HUDEP-2 (cell line): ENCODE results near the gene BAAT.
"Not testable (repeated sequence)": the region's sequence is repeated elsewhere in the genome, so short reads cannot be mapped to it uniquely, and the experiment has no call there.

ENCODE experiments used
- DNase-seq, 76 experiments: peaks; one replicate each; lab custom pipeline; 2025; ENCODE audit not compliant: unreplicated experiment in 76 of 76; lab: John Stamatoyannopoulos, UW

The BAAT gene

GRCh38 chr9:101384873-101385536, at the start of gene BAAT:
Gene BAAT (minus strand): TSS chr9:101385006. CDS start chr9:101371404, 13,602 bp downstream.
- DNase-seq, result not testable (repeated sequence)

- no peak for DNase-seq
Observed at GRCh38 chr9:101433229-101433628, 48.4 kb upstream of the BAAT start.

GRCh38 chr9:101432740-101433139, 47.9 kb upstream of the BAAT start:
- DNase-seq, result no peak

- DNase-seq, result no peak
Observed at GRCh38 chr9:101432171-101432570, 47.4 kb upstream of the BAAT start.

- DNase-seq, result no peak
Observed at GRCh38 chr9:101429736-101430135, 44.9 kb upstream of the BAAT start.

GRCh38 chr9:101428909-101429308, 44.1 kb upstream of the BAAT start:
- no peak for DNase-seq

GRCh38 chr9:101427957-101428655, 43.3 kb upstream of the BAAT start:
- no peak for DNase-seq

- DNase-seq, result no peak
Observed at GRCh38 chr9:101427358-101427757, 42.6 kb upstream of the BAAT start.

GRCh38 chr9:101421653-101422065, 36.9 kb upstream of the BAAT start:
- no peak for DNase-seq

GRCh38 chr9:101419863-101420262, 35.1 kb upstream of the BAAT start:
- DNase-seq, result no peak

GRCh38 chr9:101418518-101419430, 34.0 kb upstream of the BAAT start:
- DNase-seq, result no peak

- DNase-seq, result no peak
Observed at GRCh38 chr9:101417977-101418376, 33.2 kb upstream of the BAAT start.

GRCh38 chr9:101417389-101417788, 32.6 kb upstream of the BAAT start:
- no peak for DNase-seq

- no peak for DNase-seq
Observed at GRCh38 chr9:101415578-101415977, 30.8 kb upstream of the BAAT start.

GRCh38 chr9:101414839-101415238, 30.0 kb upstream of the BAAT start:
- no peak for DNase-seq

GRCh38 chr9:101409079-101409477, 24.3 kb upstream of the BAAT start:
- DNase-seq, result no peak

GRCh38 chr9:101408374-101409078, 23.7 kb upstream of the BAAT start:
- no peak for DNase-seq

GRCh38 chr9:101403516-101404285, 18.9 kb upstream of the BAAT start:
- peak in 1 of 76 experiments; percentile 6 for DNase-seq

- DNase-seq, result peak in 10 of 76 experiments; percentile 1 to 35 (median 21)
Observed at GRCh38 chr9:101400120-101400519, 15.3 kb upstream of the BAAT start.

- peak in 1 of 76 experiments; percentile 55 for DNase-seq
Observed at GRCh38 chr9:101399643-101399970, 14.8 kb upstream of the BAAT start.
